Sigmoid colon (tissue), 7 donors: ENCODE measurements around the gene TECTB. TPM values are rescaled to one million over a fixed set of nuclear protein-coding genes. Genes with fewer than 3 reads are reported as not detected.

Source experiments
- DNase-seq: peaks from one replicate; pipeline ENCODE4 v3.0.0-alpha.2; 2019
- H3K27ac ChIP-seq, 4 donors: fragments of 200-600 bp; sonication (generic); one replicate each; pipeline ENCODE4 v1.5.1; 2016 to 2019; ENCODE audit warnings: mild to moderate bottlenecking in 1 of 4
- H3K27me3 ChIP-seq, 3 donors: fragments of 200-600 bp; sonication (generic); one replicate each; pipeline ENCODE4 v1.5.1; 2019; ENCODE audit warnings: mild to moderate bottlenecking in 1 of 3
- H3K36me3 ChIP-seq, 4 donors: fragments of 200-600 bp; sonication (generic); one replicate each; pipeline ENCODE4 v1.5.1; 2016 to 2019
- H3K4me1 ChIP-seq, 4 donors: fragments of 200-600 bp; sonication (generic); one replicate each; pipeline ENCODE4 v1.5.1; 2017 to 2019
- H3K4me3 ChIP-seq, 4 donors: fragments of 200-600 bp; sonication (generic); one replicate each; pipeline ENCODE4 v1.5.1; 2017 to 2019; ENCODE audit warnings: mild to moderate bottlenecking in 2 of 4, moderate library complexity in 1 of 4
- H3K9me3 ChIP-seq, 4 donors: fragments of 200-600 bp in 3 of 4; sonication (generic) in 3 of 4; one replicate each; pipeline versions ENCODE4 v1.5.1 to v1.6.1; 2013 to 2019
- CTCF ChIP-seq, 4 experiments: fragments of 450-650 bp in 3 of 4; fragments of 200-600 bp in 1 of 4; IDR thresholded peaks; one replicate each; pipeline ENCODE4 v1.5.1; 2016 to 2019; ENCODE audit warnings: antibody characterized with exemption in 4 of 4, mild to moderate bottlenecking in 3 of 4, moderate library complexity in 2 of 4
- EP300 ChIP-seq, 4 donors: sonication (generic); formaldehyde crosslinking; IDR thresholded peaks; one replicate each; pipeline ENCODE4 v1.6.1; 2017; ENCODE audit warnings: antibody characterized with exemption in 4 of 4
- POLR2A ChIP-seq, 2 donors: fragments of 450-650 bp; IDR thresholded peaks; one replicate each; pipeline ENCODE4 v1.6.1; 2016; ENCODE audit warnings: antibody characterized with exemption in 2 of 2, mild to moderate bottlenecking in 2 of 2, moderate library complexity in 2 of 2
- POLR2AphosphoS5 ChIP-seq, 4 donors: sonication (generic); formaldehyde crosslinking; IDR thresholded peaks; one replicate each; pipeline ENCODE4 v1.6.1; 2017; ENCODE audit warnings: antibody characterized with exemption in 4 of 4
- WGBS, 2 donors: extraction: QIAGEN DNeasy Blood & Tissue Kit; methylation state at CpG; one replicate each; pipeline ENCODE4 v1.1.7; 2013; 5-methylcytosine and 5-hydroxymethylcytosine counted together
- intact Hi-C: fragments of 100-400 bp; cut with DNase I; formaldehyde crosslinking; loops from one replicate; pipeline ENCODE4 v1.15.1; 2023
- polyA plus RNA-seq, 3 donors: library from polyadenylated mRNA; stranded (reverse); fragments of 200-250 nt; gene quantifications; one replicate each; pipeline ENCODE4 v1.2.3, GENCODE V29; 2013
- total RNA-seq, 4 donors: library from RNA; depleted of rRNA; stranded (reverse); fragments of >200 nt; gene quantifications; one replicate each; pipeline ENCODE4 v1.1.0, GENCODE V29; 2016
- donor health status: healthy with polysubstance abuse.
- donor health status: Bipolar disorder and iron deficiency.
- donor health status: healthy.

Gene TECTB
- total and polyA plus RNA-seq, 7 donors, result not detected

- no peak overlapping the region for H3K27ac ChIP-seq
- no peaks in the 10 kb centered on the region for H3K9me3 ChIP-seq
- no peaks in the 10 kb centered on the region for H3K36me3 ChIP-seq
- intact Hi-C loops, result loop anchor here (2.0 kb wide), 1 partner anchor 130 kb away; no protein-coding TSS in a partner anchor
- peak in 3 of 4 experiments; percentile 62 to 90 (median 68) for TF ChIP-seq CTCF (IDR thresholded peaks at IDR 0.05)
- no peak for TF ChIP-seq EP300 (IDR thresholded peaks at IDR 0.05)
- peak; percentile 81 for DNase-seq
- H3K27me3 ChIP-seq, result peaks cover 0 to 9% (median 0%) of the 10 kb centered on the region in 3 donors
- no peak overlapping the region for H3K4me3 ChIP-seq
- WGBS, 2 donors, result 29% methylated on average over 10 of the region's 10 CpGs
- H3K4me1 ChIP-seq, result no peaks in the 10 kb centered on the region
Observed at GRCh38 chr10:112314822-112315474, 31.7 kb downstream of the TECTB start.

GRCh38 chr10:112327678-112328077 lies 44.5 kb downstream of the TECTB start:
- Histone ChIP-seq H3K9me3 (no peaks in the 10 kb centered on the region), H3K4me1 (no peaks in the 10 kb centered on the region), H3K4me3 (no peak overlapping the region), H3K27me3 (no peaks in the 10 kb centered on the region), H3K27ac (no peak overlapping the region), H3K36me3 (no peaks in the 10 kb centered on the region)
- WGBS, 2 donors, result 85 to 97% methylated on average over 3 of the region's 3 CpGs
- TF ChIP-seq POLR2A (IDR thresholded peaks at IDR 0.05) (no peak), POLR2AphosphoS5 (IDR thresholded peaks at IDR 0.05) (no peak), EP300 (IDR thresholded peaks at IDR 0.05) (no peak), CTCF (IDR thresholded peaks at IDR 0.05) (no peak)
- no peak for DNase-seq
- intact Hi-C loops, result no loop called here

- no peak for DNase-seq
- no peak overlapping the region for H3K4me3 ChIP-seq
- intact Hi-C loops, result no loop called here
- no peaks in the 10 kb centered on the region for H3K4me1 ChIP-seq
- TF ChIP-seq EP300 (IDR thresholded peaks at IDR 0.05) (no peak), POLR2A (IDR thresholded peaks at IDR 0.05) (no peak), POLR2AphosphoS5 (IDR thresholded peaks at IDR 0.05) (no peak), CTCF (IDR thresholded peaks at IDR 0.05) (no peak)
- H3K27me3 ChIP-seq, result no peaks in the 10 kb centered on the region
- H3K9me3 ChIP-seq, result no peaks in the 10 kb centered on the region
- H3K27ac ChIP-seq, result no peak overlapping the region
- 34 to 69% methylated on average over 4 of the region's 4 CpGs for WGBS, 2 donors
- H3K36me3 ChIP-seq, result no peaks in the 10 kb centered on the region
Observed at GRCh38 chr10:112330162-112330561, 47.0 kb downstream of the TECTB start.

- no peak for DNase-seq
- no peak overlapping the region for H3K4me3 ChIP-seq
- no peaks in the 10 kb centered on the region for H3K36me3 ChIP-seq
- WGBS, 2 donors, result 49 to 76% methylated on average over 1 of the region's 1 CpG
- no peak overlapping the region for H3K27ac ChIP-seq
- no peaks in the 10 kb centered on the region for H3K4me1 ChIP-seq
- intact Hi-C loops, result no loop called here
- no peaks in the 10 kb centered on the region for H3K9me3 ChIP-seq
- no peaks in the 10 kb centered on the region for H3K27me3 ChIP-seq
- TF ChIP-seq POLR2A (IDR thresholded peaks at IDR 0.05) (no peak), CTCF (IDR thresholded peaks at IDR 0.05) (no peak), POLR2AphosphoS5 (IDR thresholded peaks at IDR 0.05) (no peak), EP300 (IDR thresholded peaks at IDR 0.05) (no peak)
Observed at GRCh38 chr10:112330607-112331160, 47.5 kb downstream of the TECTB start.
